ENCODE measurements around the gene PPP1R26. TPM values are rescaled to one million over a fixed set of nuclear protein-coding genes. Genes with fewer than 3 reads are reported as not detected.

The PPP1R26 gene
- total RNA-seq, 4 donors from 2014 or later = 10.5 to 14.7 (median 11.8) TPM

DNA sequence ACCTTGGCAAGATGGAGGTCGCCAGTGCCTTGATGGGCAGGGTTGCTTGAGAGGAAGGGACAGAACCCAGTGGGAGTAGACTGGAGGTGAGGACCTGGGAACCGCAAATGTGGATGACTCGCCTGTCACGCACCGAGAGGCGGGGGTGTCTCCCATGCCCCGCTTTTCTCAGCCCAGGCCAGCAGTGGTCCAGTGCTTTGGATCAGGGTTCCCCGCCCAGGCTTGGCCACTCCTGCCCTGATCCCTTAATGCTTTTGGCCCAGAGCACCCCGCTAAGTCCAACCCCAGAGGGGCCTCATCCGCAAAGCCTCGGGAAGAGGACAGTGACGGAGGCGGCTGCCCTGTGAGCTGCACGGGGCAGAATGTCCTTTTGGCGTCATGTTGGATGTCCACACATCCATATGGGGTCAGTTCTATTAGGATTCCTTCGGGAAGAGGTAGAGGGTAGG, 23.3 kb downstream of the PPP1R26 start:
- H3K4me3 ChIP-seq = no peak overlapping the region
- H3K27me3 ChIP-seq = no peaks in the 10 kb centered on the region
- peaks cover 0 to 34% (median 19%) of the 10 kb centered on the region in 4 donors for H3K4me1 ChIP-seq
- H3K9me3 ChIP-seq = peaks cover 0 to 3% (median 0%) of the 10 kb centered on the region in 4 donors
- TF ChIP-seq POLR2A (IDR thresholded peaks at IDR 0.05) = no peak
- TF ChIP-seq EP300 (IDR thresholded peaks at IDR 0.05) = no peak
- TF ChIP-seq, protein P1, sequence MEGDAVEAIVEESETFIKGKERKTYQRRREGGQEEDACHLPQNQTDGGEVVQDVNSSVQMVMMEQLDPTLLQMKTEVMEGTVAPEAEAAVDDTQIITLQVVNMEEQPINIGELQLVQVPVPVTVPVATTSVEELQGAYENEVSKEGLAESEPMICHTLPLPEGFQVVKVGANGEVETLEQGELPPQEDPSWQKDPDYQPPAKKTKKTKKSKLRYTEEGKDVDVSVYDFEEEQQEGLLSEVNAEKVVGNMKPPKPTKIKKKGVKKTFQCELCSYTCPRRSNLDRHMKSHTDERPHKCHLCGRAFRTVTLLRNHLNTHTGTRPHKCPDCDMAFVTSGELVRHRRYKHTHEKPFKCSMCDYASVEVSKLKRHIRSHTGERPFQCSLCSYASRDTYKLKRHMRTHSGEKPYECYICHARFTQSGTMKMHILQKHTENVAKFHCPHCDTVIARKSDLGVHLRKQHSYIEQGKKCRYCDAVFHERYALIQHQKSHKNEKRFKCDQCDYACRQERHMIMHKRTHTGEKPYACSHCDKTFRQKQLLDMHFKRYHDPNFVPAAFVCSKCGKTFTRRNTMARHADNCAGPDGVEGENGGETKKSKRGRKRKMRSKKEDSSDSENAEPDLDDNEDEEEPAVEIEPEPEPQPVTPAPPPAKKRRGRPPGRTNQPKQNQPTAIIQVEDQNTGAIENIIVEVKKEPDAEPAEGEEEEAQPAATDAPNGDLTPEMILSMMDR (IDR thresholded peaks at IDR 0.05) = no peak
- no peak overlapping the region for H3K27ac ChIP-seq
- DNase-seq (ENCODE audit: low spot score in 2 of 2) = no peak
- peaks cover 0 to 41% (median 9%) of the 10 kb centered on the region in 3 donors for H3K36me3 ChIP-seq
- WGBS, 2 donors = 87 to 88% methylated on average over 12 to 16 of the region's 16 CpGs

DNA sequence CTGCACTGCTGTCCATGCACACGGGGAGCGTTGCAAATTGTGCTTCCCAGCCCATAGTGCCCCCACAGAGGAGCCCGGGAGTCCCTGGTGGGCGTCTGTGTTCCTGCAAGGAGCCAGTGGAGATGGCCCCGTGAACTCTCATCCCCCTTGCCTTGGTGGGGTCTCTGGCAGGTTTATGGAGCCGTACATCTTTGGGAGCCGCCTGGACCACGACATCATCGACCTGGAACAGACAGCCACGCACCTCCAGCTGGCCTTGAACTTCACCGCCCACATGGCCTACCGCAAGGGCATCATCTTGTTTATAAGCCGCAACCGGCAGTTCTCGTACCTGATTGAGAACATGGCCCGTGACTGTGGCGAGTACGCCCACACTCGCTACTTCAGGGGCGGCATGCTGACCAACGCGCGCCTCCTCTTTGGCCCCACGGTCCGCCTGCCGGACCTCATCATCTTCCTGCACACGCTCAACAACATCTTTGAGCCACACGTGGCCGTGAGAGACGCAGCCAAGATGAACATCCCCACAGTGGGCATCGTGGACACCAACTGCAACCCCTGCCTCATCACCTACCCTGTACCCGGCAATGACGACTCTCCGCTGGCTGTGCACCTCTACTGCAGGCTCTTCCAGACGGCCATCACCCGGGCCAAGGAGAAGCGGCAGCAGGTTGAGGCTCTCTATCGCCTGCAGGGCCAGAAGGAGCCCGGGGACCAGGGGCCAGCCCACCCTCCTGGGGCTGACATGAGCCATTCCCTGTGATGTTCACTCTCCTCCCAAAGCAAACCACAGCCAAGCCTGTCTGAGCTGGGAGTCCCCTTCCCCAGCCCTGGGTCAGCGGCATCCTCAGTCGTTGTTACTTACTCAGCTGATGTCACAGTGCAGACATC, 24.0 kb downstream of the PPP1R26 start:
- H3K36me3 ChIP-seq = peaks cover 0 to 41% (median 9%) of the 10 kb centered on the region in 3 donors
- 87 to 89% methylated on average over 40 to 41 of the region's 41 CpGs for WGBS, 2 donors
- H3K27ac ChIP-seq = no peak overlapping the region
- H3K27me3 ChIP-seq = no peaks in the 10 kb centered on the region
- peaks cover 0 to 34% (median 19%) of the 10 kb centered on the region in 4 donors for H3K4me1 ChIP-seq
- peaks cover 0 to 10% (median 0%) of the 10 kb centered on the region in 4 donors for H3K9me3 ChIP-seq
- no peak overlapping the region for H3K4me3 ChIP-seq
- no peak for DNase-seq (ENCODE audit: low spot score in 2 of 2)
- TF ChIP-seq EP300 (IDR thresholded peaks at IDR 0.05) (no peak), POLR2A (IDR thresholded peaks at IDR 0.05) (no peak)
- TF ChIP-seq, protein P1 (IDR thresholded peaks at IDR 0.05) = no peak

DNA sequence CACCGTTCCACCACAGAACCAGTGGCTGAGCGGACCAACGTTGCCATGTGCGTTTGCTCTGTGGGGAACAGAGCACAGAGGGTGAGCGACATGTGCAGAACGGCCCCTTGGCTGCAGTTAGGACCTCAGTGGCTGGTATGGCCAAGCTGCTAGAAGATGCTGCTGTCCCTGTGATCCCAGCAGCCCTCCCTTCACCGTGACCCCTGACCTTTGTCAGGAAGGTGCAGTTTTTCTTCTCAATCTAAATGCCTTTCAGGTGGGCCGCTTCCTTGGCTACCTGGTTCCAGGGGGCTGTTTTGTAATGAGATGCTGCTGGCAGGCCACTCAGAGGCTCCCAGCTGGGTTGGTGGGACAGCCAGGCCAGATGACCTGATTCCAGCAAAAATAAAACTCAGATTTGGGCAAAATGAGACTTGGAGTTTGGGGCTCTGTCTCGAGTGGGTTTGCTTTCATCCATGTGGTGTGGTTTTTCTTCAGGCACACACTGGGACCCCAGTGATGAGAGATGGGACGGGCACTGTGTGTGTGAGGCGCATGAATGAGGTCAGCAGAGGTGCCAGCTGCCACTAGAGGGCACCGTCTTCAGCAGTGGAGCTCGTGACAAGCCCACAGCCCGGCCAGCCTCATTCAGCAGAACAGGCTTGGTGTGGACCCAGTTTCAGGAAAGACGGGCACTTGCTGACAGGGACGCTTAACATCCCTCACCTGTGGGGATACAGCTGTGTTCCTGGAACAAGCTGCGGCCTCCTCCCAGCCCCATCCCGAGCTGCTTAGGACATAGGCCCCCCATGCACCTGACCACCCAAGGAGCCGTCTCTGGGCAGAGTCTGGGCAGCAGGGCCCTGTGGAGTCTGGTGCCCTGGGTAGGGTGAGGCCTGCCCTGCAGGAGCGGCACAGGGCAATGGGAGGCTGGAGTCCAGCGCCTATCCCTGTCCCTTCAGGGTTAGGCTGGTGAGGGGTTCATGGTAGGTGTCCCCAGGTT, 25.0 kb downstream of the PPP1R26 start:
- Histone ChIP-seq H3K4me3 (no peak overlapping the region), H3K9me3 (peaks cover 0 to 19% (median 0%) of the 10 kb centered on the region in 4 donors), H3K4me1 (peaks cover 0 to 28% (median 13%) of the 10 kb centered on the region in 4 donors), H3K36me3 (peaks cover 0 to 41% (median 9%) of the 10 kb centered on the region in 3 donors), H3K27ac (no peak overlapping the region), H3K27me3 (no peaks in the 10 kb centered on the region)
- DNase-seq (ENCODE audit: low spot score in 2 of 2) = peak; percentile 40 to 54
- TF ChIP-seq POLR2A (IDR thresholded peaks at IDR 0.05) = no peak
- TF ChIP-seq, protein P1 (IDR thresholded peaks at IDR 0.05) = peak; percentile 51 to 72 (median 58)
- WGBS, 2 donors = 60 to 69% methylated on average over 13 to 20 of the region's 21 CpGs

DNA sequence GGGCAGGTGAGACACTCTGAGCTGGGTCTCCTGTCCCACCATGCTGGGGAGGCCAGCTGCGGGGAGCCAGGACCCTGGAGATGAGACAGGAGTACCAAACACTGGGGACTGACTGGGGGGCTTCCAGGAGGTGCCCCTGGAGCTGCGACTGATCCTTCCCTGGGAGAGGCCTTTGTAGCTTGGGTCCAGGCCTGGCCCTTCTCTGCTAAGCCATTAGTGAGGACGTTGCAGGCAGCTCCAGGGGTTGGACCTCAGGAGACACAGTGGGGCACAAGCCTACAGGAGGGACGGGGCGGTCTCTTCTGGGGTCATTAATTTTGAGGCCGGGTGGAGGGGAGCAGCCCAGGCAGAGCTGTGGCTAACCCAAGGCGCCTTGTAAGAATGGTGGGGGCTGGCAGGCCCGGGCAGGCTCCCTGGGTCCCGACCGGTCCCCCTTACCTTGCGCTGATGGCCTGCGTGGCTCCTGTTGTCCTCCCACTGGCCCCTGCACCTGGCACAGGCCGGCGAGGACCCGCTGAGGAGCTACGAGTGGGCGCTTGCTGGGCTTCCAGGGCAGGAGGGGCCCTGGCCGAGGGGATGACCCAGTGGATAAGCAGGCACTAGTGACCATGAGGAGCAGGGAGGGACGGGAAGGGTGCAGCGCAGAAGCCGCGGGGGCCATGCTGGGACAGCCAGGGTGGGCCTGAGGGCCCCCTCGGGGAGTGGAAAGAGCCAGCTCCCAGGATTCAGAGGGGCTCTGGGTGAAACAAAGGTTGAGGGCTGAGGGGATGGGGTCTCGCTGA, 26.0 kb downstream of the PPP1R26 start:
- no peak for DNase-seq (ENCODE audit: low spot score in 2 of 2)
- Histone ChIP-seq H3K4me3 (no peak overlapping the region), H3K27me3 (no peaks in the 10 kb centered on the region), H3K9me3 (peaks cover 0 to 25% (median 0%) of the 10 kb centered on the region in 4 donors), H3K4me1 (peaks cover 0 to 26% (median 13%) of the 10 kb centered on the region in 4 donors), H3K27ac (no peak overlapping the region), H3K36me3 (peaks cover 0 to 41% (median 9%) of the 10 kb centered on the region in 3 donors)
- no peak for TF ChIP-seq POLR2A (IDR thresholded peaks at IDR 0.05)
- TF ChIP-seq, protein P1 (IDR thresholded peaks at IDR 0.05) = no peak
- no peak for TF ChIP-seq EP300 (IDR thresholded peaks at IDR 0.05)
- 82 to 86% methylated on average over 11 to 20 of the region's 24 CpGs for WGBS, 2 donors

Data from tibial nerve (tissue), 4 donors.